AG04450 (cell line): ENCODE measurements around the gene ZNF10. TPM values are rescaled to one million over a fixed set of nuclear protein-coding genes. Genes with fewer than 3 reads are reported as not detected.

Experiments used
- CTCF ChIA-PET: fragments of 300-600, 350-600 bp; formaldehyde crosslinking; extraction: SDS; loops from one replicate; lab custom pipeline; 2022; ENCODE audit warnings: antibody characterized with exemption, inconsistent platforms; lab: Charles Lee
- POLR2A ChIA-PET: fragments of 350-600 bp; formaldehyde crosslinking; extraction: SDS; loops from one replicate; lab custom pipeline; 2021; ENCODE audit warnings: antibody characterized with exemption, inconsistent platforms; lab: Yijun Ruan, JAX
- DNase-seq: peaks from one replicate; pipeline ENCODE4 v3.0.0-alpha.2; 2011; ENCODE audit warnings: low read depth, low spot score
- H3K27ac ChIP-seq: one replicate; pipeline ENCODE4 v1.5.1; 2012; ENCODE audit warnings: low read depth, low read length, control low read depth
- H3K27me3 ChIP-seq: one replicate; pipeline ENCODE4 v1.6.0; 2012; ENCODE audit warnings: low read length; ENCODE audit not compliant: control insufficient read depth, insufficient read depth
- H3K4me3 ChIP-seq: 2 replicates; pipeline ENCODE4 v1.5.1; 2011; ENCODE audit warnings: mild to moderate bottlenecking, low read depth, low read length, control low read depth
- H3K9me3 ChIP-seq: 2 replicates; pipeline ENCODE4 v1.5.1; 2012; ENCODE audit warnings: low read length; ENCODE audit not compliant: control insufficient read depth, insufficient read depth
- polyA plus RNA-seq: library from polyadenylated mRNA; depleted of rRNA; stranded (reverse); fragments of >200 nt; gene quantifications from 2 replicates; pipeline ENCODE4 v1.2.3, GENCODE V29; 2011
- TF ChIP-seq, protein P1 (sequence below): IDR thresholded peaks from 2 replicates; pipeline ENCODE4 v1.5.1; 2011; ENCODE audit warnings: low read depth, low read length, control low read depth, inconsistent platforms

ZNF10 gene
- polyA plus RNA-seq, 1 experiment, result 7.6 TPM

DNA sequence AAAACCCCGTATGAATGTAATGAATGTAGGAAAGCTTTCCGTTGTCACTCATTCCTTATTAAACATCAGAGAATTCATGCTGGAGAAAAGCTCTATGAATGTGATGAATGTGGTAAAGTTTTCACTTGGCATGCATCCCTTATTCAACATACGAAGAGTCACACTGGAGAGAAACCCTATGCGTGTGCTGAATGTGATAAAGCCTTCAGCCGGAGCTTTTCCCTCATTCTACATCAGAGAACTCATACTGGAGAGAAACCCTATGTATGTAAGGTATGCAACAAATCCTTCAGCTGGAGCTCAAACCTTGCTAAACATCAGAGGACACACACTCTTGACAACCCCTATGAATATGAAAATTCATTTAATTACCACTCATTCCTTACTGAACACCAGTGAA lies 24.2 kb upstream of the ZNF10 start:
- peaks cover 50% of the 10 kb centered on the region for H3K9me3 ChIP-seq
- H3K27ac ChIP-seq, result no peak overlapping the region
- H3K4me3 ChIP-seq, result no peak overlapping the region
- ChIA-PET CTCF (no interaction called here), POLR2A (no interaction called here)
- DNase-seq, result no peak
- TF ChIP-seq, protein P1, sequence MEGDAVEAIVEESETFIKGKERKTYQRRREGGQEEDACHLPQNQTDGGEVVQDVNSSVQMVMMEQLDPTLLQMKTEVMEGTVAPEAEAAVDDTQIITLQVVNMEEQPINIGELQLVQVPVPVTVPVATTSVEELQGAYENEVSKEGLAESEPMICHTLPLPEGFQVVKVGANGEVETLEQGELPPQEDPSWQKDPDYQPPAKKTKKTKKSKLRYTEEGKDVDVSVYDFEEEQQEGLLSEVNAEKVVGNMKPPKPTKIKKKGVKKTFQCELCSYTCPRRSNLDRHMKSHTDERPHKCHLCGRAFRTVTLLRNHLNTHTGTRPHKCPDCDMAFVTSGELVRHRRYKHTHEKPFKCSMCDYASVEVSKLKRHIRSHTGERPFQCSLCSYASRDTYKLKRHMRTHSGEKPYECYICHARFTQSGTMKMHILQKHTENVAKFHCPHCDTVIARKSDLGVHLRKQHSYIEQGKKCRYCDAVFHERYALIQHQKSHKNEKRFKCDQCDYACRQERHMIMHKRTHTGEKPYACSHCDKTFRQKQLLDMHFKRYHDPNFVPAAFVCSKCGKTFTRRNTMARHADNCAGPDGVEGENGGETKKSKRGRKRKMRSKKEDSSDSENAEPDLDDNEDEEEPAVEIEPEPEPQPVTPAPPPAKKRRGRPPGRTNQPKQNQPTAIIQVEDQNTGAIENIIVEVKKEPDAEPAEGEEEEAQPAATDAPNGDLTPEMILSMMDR, result no peak
- H3K27me3 ChIP-seq, result no peaks in the 10 kb centered on the region

DNA sequence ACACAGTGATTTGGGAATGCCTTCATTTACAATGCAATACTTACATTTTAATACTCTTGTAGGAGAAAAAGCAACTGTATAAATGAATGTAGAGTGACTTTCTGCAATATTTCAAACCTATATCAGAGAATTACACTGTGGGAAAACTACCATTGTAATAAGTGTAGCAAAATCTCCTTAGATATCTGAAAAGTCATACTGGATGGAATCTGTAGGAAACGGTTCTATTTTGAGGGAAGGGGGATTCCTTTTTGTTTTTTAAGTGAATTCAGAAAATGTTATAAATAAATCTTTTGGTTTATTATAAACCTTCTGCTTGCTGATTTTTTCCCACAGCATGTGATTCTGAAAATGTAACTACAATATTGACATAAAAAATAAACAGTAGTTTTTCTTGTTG lies 23.3 kb upstream of the ZNF10 start:
- DNase-seq, result no peak
- Histone ChIP-seq H3K27ac (no peak overlapping the region), H3K4me3 (no peak overlapping the region), H3K27me3 (no peaks in the 10 kb centered on the region), H3K9me3 (peaks cover 50% of the 10 kb centered on the region)
- CTCF ChIA-PET, result no interaction called here
- POLR2A ChIA-PET, result no interaction called here
- TF ChIP-seq, protein P1, result no peak

DNA sequence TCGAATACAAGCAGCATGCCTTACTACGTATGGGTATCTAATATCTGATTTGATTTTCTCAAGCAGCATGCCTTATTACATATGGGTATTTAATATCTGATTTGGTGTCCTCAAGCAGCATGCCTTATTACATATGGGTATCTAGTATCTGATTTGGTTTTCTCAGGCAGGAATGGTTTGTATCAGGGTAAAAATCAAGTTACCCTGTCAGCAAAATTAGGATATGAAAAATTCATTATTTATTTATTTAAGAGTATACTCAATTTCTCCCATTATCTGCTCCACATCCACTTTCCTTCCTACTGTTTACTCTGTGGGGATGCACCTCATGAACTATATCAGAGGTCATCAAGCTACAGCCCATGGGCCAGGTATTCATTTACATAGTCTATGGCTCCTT lies 22.3 kb upstream of the ZNF10 start:
- POLR2A ChIA-PET, result no interaction called here

DNA sequence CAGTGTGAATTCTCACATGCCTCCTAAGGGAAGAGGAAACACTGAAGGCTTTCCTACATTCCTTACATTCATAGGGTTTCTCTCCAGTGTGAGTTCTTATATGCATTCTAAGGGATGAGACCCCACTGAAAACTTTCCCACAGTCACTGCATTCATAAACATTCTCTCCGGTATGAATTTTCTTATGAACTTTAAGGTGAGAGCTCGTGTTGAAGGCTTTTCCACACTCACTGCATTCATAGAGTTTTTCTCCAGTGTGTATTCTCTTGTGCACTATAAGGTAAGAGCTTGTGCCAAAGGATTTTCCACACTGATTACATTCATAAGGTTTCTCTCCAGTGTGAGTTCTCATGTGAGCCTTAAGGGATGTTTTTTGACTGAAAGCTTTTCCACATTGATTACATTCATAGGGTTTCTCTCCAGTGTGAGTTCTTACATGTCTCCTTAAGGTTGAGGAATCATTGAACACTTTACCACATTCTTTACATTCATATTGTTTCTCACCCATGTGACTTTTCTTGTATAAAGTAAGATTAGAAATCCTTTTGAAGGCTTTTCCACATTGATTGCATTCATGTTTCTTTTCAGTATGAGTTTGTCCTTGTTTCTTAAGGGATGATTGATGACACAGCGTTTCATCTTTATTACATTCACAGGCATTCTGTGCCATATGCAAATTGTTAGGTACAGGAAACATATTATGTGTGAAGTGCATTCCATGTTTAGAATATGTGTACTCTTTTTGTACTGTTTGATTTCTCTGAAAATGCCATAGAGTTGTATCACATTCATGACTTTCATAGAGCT lies 9.8 kb upstream of the ZNF10 start:
- H3K27me3 ChIP-seq, result no peaks in the 10 kb centered on the region
- TF ChIP-seq, protein P1, result no peak
- H3K27ac ChIP-seq, result no peak overlapping the region
- H3K9me3 ChIP-seq, result peaks cover 39% of the 10 kb centered on the region
- DNase-seq, result no peak
- CTCF ChIA-PET, result no interaction called here
- H3K4me3 ChIP-seq, result no peak overlapping the region
- POLR2A ChIA-PET, result no interaction called here

More for the DNA sequence above, 22.3 kb upstream of the ZNF10 start:
- CTCF ChIA-PET, result no interaction called here
- no peak for DNase-seq
- Histone ChIP-seq H3K4me3 (no peak overlapping the region), H3K27me3 (no peaks in the 10 kb centered on the region), H3K27ac (no peak overlapping the region), H3K9me3 (peaks cover 51% of the 10 kb centered on the region)
- TF ChIP-seq, protein P1, result no peak

DNA sequence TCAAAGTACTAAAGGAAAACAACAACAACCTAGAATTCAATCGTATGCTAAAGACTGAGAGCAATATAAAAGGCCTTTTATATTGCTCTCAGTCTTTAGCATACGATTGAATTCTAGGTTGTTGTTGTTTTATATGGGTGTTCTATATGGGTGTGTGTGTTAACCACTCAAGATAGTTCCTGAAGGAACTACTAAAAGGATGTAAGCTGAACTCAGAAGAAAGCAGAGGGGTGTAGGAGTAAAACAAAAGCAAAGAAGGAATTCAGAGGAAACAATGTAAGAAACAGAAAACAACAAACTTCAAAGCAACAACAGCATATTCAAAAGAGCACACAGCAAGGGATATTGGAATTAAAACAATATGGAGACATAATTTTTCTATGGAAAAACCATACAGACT lies 5.8 kb upstream of the ZNF10 start:
- Histone ChIP-seq H3K9me3 (peaks cover 48% of the 10 kb centered on the region), H3K27me3 (no peaks in the 10 kb centered on the region), H3K4me3 (no peak overlapping the region), H3K27ac (no peak overlapping the region)
- TF ChIP-seq, protein P1, result no peak
- POLR2A ChIA-PET, result no interaction called here
- no peak for DNase-seq
- CTCF ChIA-PET, result no interaction called here
